Left renal cortex interstitium (tissue), 4 donors: Measurements from ENCODE around the gene MED13L. TPM values are rescaled to one million over a fixed set of nuclear protein-coding genes. Genes with fewer than 3 reads are reported as not detected.
"Not testable (repeated sequence)": the region's sequence is repeated elsewhere in the genome, so short reads cannot be mapped to it uniquely, and the experiment has no call there.

ENCODE experiments used
- DNase-seq, 4 donors: peaks; one replicate each; pipeline ENCODE4 v3.0.0-alpha.2; 2013; ENCODE audit warnings: low read depth in 4 of 4, low spot score in 2 of 4, missing footprints in 1 of 4
- polyA plus RNA-seq, 4 donors: library from polyadenylated mRNA; unstranded; fragments of 120-200 nt; gene quantifications; one replicate each; pipeline ENCODE4 v1.2.1, GENCODE V29; 2013; ENCODE audit not compliant: insufficient read length in 4 of 4

MED13L gene
- polyA plus RNA-seq, 4 donors = 66.8 to 88.0 (median 75.5) TPM

GRCh38 chr12:116249938-116250337 is 27.6 kb downstream of the MED13L start:
- DNase-seq = no peak

- no peak for DNase-seq
These were observed 28.6 kb downstream of the MED13L start for GRCh38 chr12:116248930-116249329.

DNA sequence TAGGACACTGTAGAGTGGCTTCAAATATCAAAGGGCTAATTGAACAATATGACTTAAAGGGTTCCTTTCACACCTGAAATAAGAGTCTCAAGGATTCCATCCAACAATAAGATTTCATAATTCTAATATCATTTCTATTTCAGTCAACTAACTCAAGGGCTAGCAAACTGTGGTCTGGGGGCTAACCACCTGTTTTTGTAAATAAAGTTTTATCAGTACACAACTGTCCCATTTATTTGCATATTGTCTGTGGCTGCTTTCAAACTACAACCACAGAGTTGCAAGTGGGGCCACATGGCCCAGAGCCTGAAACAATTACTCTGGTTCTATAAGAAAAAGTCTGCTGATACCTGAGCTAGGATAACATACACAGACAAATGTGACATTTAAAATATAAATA is 29.1 kb downstream of the MED13L start:
- no peak for DNase-seq

DNA sequence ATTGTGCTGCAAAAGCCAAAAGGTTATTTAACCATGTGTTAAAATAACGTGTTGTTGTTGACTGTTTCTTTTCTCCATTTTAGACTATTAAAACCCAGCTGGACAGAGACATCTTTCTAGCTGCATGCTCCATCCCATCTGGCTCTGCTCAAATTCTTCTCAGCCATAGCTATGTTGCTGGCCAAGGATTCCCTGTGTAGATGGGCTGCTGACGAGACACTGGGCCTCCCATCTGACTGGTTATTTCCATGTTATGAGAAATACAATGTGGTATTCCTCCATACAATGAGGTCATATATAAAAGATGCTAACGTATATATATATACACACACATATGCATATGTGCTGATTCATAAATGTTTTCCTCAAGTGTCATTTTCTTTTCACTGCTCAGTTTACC is 30.1 kb downstream of the MED13L start:
- peak in 1 of 4 donors; percentile 32 for DNase-seq

GRCh38 chr12:116246490-116247179 is 30.9 kb downstream of the MED13L start:
- no peak for DNase-seq

DNA sequence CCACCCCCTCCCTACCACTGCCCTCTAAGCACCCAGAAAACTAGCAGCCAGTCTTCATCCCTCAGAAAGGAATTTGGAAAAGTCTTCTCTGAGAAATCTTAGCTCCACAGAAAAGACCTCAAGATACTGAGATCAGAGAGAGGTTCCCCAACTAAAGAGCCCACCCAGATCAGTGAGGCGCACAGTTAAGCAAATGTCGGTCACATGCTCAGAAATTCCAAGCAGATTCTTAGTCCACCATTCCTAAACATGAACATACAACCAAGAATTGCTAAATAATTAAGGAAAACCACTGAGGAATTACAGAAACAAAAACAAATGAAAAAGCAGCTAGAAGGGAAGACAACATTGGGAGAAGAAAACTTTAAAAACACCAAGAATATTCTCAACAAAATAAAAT is 32.3 kb downstream of the MED13L start:
- no peak for DNase-seq

GRCh38 chr12:116244474-116245090 is 32.9 kb downstream of the MED13L start:
- no peak for DNase-seq

DNA sequence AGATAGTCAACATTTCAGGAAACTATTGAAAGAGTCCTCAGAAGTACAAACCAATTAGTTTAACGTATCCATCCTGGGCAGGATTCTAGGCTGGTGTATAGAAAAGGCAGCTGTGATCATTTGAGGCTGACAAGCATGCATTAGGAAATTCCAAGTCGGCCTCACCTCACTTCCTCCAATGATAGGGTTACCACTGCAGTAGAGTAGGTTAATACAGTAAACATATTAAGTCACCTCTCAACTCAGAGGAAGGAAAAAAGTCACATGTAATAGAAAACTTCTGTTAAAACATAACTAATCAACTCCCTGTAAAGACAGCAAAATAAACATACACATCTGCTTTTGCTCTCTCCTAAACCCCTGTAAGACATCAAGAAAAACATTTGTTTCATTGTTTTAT is 33.5 kb downstream of the MED13L start:
- DNase-seq = peak in 1 of 4 donors; percentile 41

- no peak for DNase-seq
These were observed 34.8 kb downstream of the MED13L start for GRCh38 chr12:116242740-116243139.

DNA sequence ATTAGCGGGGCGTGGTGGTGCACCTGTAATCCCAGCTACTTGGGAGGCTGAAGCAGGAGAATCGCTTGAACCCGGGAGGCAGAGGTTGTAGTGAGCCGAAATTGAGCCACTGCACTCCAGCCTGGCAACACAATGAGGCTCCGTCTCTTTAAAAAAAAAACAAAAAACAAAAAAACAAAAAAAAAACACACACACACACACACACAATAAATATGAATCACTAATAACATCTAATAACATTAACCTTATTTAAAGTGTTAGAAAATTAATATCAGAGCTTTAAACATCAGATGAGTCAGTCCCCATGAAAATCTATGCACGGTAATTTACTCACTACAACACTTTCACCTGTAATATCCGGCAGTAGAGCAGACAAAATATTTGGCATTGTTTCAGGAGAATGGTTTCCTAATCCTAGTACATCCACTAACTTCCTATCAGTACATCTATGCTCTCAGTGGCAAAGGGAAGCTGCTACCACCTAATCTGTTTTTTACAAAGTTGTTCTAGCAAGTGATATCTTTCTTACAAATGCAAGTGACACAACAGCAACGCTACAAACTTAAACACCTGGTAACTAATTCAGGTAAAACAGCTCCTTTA is 36.2 kb downstream of the MED13L start:
- DNase-seq = no peak

- DNase-seq = not testable (repeated sequence)
These were observed 38.8 kb downstream of the MED13L start for GRCh38 chr12:116238570-116239119.

DNA sequence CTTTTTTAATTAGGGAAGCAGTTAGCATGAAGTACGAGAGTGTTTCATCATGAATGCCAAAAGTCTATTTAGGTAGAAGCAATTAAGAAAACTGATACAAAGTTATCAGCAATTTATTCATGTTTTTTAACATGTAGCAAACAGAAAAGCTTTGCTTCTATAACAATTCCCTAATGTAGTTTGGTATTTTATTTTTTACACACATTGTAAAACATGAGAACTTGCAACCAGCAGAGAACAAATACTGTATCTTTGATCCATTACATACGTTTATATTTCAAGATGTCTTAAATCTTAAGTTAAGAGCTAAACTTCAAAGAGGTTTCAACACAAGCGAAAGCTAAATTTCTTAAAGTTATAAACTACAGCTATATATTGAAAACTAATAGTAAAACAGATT is 39.3 kb downstream of the MED13L start:
- DNase-seq = no peak

- no peak for DNase-seq
These were observed 40.5 kb downstream of the MED13L start for GRCh38 chr12:116236976-116237375.

GRCh38 chr12:116236148-116236731 is 41.3 kb downstream of the MED13L start:
- no peak for DNase-seq

- DNase-seq = not testable (repeated sequence)
These were observed 43.3 kb downstream of the MED13L start for GRCh38 chr12:116234148-116234547.

GRCh38 chr12:116233669-116234068 is 43.8 kb downstream of the MED13L start:
- DNase-seq = no peak

DNA sequence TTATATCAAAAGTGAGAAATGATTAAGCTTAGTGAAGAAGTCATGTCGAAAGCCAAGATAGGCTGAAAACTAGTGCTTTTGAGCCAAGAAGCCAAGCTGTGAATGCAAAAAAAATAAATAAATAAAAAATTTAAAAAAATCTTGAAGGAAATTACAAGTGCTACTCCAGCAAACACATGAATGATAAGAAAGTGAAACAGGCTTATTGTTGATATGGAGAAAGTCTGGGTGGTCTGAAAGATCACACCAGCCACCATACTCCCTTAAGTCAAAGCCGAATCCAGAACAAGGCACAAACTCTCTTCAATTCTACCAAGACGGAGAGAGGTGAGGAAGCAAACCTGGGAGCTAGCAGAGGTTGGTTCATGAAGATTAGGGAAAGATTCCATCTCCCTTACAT is 49.7 kb downstream of the MED13L start:
- DNase-seq = no peak

DNA sequence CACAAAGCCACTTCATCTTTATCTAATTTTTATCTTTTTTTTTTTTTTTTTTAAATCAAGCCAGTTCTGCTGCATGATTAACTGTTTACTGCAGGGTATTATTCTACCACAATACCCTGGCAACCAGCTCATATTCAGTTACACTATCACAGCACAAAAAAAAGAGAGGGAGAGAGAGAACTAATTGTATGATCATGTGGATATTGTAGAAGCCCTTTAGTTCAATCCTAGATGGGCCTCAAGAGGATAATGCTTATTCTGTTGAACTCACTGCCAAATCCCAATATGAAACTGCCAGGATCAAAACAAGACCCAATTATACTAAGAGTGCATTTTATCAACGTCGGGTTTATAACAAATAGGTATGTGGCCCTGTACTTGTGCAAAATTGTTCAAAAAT is 51.5 kb downstream of the MED13L start:
- no peak for DNase-seq

DNA sequence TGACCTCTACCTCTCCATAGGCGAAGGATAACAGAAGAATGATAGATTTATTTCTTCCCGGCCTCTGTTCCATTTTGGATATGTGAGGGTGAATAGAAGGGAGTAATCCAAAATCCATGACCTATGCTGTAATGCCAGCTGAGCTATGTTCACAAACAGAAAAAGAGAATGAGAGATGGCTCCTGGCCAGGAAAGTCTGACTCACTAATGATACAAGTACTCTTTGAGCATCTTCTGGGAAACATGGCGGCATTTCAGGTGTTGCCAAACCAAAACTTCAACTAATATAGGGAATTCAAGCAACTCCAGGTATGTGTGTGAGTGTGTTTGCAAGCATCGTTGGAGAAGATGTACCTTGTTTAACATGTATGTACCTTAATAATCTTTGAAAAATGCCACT is 55.1 kb downstream of the MED13L start:
- no peak for DNase-seq

- no peak for DNase-seq
These were observed 56.7 kb downstream of the MED13L start for GRCh38 chr12:116220756-116221155.

DNA sequence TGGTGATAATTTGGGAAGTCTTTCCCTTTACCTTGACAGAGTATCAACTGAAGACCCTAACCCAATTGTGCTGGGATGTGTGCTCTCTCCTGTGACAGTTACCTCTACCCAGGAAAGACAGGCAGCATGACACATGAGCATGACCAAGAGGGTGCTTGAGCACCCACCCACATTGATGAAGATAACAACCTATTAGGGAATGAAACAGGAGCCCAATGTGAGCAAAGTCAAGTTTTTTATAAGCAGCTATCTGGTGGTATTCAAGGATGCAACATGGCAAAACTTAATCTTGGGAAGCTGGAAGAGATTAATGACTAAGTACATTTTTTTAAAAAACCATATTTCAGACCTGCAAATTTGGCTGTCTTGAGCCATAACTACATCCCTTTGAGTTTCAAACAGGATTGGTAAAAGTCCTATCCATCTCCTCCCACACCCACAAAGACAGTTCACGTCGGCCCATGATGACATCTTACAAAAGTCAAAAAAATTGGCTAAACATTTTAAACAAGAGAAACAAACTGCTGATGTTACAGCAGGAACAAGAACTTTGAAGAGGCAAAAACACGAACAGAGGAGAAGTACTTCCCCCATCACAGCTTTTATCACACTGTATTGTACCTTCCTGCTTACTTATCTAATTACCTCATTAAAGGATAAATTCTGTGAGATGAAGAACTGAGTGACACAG is 60.3 kb downstream of the MED13L start:
- DNase-seq = no peak
